Measurements from ENCODE around the gene ZGPAT. TPM values are rescaled to one million over a fixed set of nuclear protein-coding genes. Genes with fewer than 3 reads are reported as not detected.

The ZGPAT gene
- polyA plus RNA-seq, 1 donor from 2014 or later: 60.8 TPM

DNA sequence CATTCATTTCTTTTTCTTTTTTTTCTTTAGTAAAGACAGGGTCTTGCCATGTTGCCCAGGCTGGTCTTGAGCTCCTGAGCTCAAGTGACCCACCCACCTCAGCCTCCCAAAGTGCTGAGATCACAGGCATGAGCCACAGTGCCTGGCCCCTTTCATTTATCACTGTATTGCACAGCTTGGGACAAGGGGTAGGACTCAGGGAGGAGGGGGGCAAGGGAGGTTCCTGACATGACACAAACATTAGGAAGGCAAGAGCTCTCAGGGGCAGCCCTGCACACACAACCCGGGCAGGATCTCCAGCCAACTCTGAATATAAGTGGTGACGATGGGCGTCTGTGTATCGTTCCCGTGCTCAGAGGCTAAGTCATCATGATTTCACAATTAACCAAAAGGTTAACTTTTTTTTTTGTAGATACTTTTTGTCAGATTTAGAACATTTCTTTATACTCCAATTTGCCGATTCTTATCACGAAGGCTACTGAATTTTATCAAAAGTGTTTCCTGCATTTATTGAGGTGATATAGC lies 51.6 kb downstream of the ZGPAT start:
- H3K4me2 ChIP-seq (ENCODE audit: low read length): no peak overlapping the region
- H3F3A ChIP-seq (ENCODE audit: insufficient read depth, low read length, poor library complexity, severe bottlenecking): no peaks in the 10 kb centered on the region
- H2AFZ ChIP-seq (ENCODE audit: low read depth, low read length): no peak overlapping the region
- no peaks in the 10 kb centered on the region for H3K27me3 ChIP-seq (ENCODE audit: insufficient read depth, low read depth, low read length)
- H4K20me1 ChIP-seq (ENCODE audit: insufficient read depth): no peaks in the 10 kb centered on the region
- no peaks in the 10 kb centered on the region for H3K9me3 ChIP-seq (ENCODE audit: low read length)
- no peaks in the 10 kb centered on the region for H3K9me2 ChIP-seq (ENCODE audit: insufficient read depth, low read length)
- H3K79me2 ChIP-seq (replicated peaks; ENCODE audit: insufficient read depth, low read length): no peaks in the 10 kb centered on the region
- H3K36me3 ChIP-seq (ENCODE audit: insufficient read depth, low read length): no peaks in the 10 kb centered on the region
- no peak overlapping the region for H3K4me3 ChIP-seq (ENCODE audit: low read length)
- H3K27ac ChIP-seq (ENCODE audit: low read length): no peak overlapping the region
- TF ChIP-seq SMC3 (conservative IDR thresholded peaks at IDR 0.05; ENCODE audit: poor library complexity) (no peak), EP300 (conservative IDR thresholded peaks at IDR 0.05; ENCODE audit: poor library complexity, severe bottlenecking) (no peak), POLR2AphosphoS5 (IDR thresholded peaks at IDR 0.05) (no peak), MXI1 (conservative IDR thresholded peaks at IDR 0.05; ENCODE audit: poor library complexity, severe bottlenecking) (no peak), RAD21 (conservative IDR thresholded peaks at IDR 0.05) (no peak), TAF1 (IDR thresholded peaks at IDR 0.05; ENCODE audit: low read depth) (no peak), EZH2 (IDR thresholded peaks at IDR 0.05; ENCODE audit: borderline replicate concordance, insufficient read depth, low read length, poor library complexity, severe bottlenecking) (no peak)
- TF ChIP-seq, protein P1, sequence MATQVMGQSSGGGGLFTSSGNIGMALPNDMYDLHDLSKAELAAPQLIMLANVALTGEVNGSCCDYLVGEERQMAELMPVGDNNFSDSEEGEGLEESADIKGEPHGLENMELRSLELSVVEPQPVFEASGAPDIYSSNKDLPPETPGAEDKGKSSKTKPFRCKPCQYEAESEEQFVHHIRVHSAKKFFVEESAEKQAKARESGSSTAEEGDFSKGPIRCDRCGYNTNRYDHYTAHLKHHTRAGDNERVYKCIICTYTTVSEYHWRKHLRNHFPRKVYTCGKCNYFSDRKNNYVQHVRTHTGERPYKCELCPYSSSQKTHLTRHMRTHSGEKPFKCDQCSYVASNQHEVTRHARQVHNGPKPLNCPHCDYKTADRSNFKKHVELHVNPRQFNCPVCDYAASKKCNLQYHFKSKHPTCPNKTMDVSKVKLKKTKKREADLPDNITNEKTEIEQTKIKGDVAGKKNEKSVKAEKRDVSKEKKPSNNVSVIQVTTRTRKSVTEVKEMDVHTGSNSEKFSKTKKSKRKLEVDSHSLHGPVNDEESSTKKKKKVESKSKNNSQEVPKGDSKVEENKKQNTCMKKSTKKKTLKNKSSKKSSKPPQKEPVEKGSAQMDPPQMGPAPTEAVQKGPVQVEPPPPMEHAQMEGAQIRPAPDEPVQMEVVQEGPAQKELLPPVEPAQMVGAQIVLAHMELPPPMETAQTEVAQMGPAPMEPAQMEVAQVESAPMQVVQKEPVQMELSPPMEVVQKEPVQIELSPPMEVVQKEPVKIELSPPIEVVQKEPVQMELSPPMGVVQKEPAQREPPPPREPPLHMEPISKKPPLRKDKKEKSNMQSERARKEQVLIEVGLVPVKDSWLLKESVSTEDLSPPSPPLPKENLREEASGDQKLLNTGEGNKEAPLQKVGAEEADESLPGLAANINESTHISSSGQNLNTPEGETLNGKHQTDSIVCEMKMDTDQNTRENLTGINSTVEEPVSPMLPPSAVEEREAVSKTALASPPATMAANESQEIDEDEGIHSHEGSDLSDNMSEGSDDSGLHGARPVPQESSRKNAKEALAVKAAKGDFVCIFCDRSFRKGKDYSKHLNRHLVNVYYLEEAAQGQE (IDR thresholded peaks at IDR 0.05; ENCODE audit: borderline replicate concordance): no peak
- TF ChIP-seq, protein P2, sequence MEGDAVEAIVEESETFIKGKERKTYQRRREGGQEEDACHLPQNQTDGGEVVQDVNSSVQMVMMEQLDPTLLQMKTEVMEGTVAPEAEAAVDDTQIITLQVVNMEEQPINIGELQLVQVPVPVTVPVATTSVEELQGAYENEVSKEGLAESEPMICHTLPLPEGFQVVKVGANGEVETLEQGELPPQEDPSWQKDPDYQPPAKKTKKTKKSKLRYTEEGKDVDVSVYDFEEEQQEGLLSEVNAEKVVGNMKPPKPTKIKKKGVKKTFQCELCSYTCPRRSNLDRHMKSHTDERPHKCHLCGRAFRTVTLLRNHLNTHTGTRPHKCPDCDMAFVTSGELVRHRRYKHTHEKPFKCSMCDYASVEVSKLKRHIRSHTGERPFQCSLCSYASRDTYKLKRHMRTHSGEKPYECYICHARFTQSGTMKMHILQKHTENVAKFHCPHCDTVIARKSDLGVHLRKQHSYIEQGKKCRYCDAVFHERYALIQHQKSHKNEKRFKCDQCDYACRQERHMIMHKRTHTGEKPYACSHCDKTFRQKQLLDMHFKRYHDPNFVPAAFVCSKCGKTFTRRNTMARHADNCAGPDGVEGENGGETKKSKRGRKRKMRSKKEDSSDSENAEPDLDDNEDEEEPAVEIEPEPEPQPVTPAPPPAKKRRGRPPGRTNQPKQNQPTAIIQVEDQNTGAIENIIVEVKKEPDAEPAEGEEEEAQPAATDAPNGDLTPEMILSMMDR (IDR thresholded peaks at IDR 0.05; ENCODE audit: poor library complexity, severe bottlenecking): no peak
- H3K9ac ChIP-seq (ENCODE audit: low read length): no peak overlapping the region

DNA sequence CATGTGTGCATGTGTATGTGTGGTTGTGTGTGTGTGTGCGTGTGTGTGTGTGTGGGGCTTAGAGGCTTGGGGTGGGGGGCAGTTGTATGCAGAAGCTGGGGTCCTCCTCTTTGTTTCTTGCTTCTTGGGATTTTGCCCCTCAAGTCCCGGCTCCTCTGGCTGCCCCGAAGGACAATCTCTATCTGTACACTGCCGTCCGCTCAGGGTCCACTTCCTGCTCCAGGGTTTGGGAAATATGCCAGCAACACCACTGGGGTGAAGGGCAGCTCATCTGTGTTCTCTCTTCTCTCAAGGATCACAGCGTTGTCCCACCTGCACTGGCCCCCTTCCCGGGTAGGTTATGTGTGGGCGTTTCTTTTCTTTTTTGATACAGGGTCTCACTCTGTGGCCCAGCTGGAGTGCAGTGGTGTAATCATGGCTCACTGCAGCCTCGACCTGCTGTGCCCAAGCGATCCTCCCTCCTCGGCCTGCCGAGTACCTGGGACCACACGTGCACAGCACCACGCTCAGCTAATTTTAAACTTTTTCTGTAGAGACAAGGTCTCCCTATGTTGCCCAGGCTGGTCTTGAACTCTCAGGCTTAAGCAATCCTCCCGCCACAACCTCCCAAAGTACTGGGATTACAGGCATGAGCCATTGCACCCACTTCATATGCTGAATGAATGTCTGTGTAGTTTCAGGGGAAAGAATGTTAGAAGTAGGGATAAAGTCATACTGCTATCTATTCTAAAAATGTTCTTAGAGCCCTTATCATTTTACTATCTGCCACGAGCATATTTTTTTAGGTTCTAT lies 57.4 kb downstream of the ZGPAT start:
- H3K27ac ChIP-seq (ENCODE audit: low read length): no peak overlapping the region
- no peaks in the 10 kb centered on the region for H3K27me3 ChIP-seq (ENCODE audit: insufficient read depth, low read depth, low read length)
- H3K9ac ChIP-seq (ENCODE audit: low read length): no peak overlapping the region
- no peaks in the 10 kb centered on the region for H3K9me3 ChIP-seq (ENCODE audit: low read length)
- H4K20me1 ChIP-seq (ENCODE audit: insufficient read depth): no peaks in the 10 kb centered on the region
- H3K4me2 ChIP-seq (ENCODE audit: low read length): no peak overlapping the region
- H3K4me3 ChIP-seq (ENCODE audit: low read length): no peak overlapping the region
- no peaks in the 10 kb centered on the region for H3K36me3 ChIP-seq (ENCODE audit: insufficient read depth, low read length)
- H3K79me2 ChIP-seq (replicated peaks; ENCODE audit: insufficient read depth, low read length): no peaks in the 10 kb centered on the region
- no peak overlapping the region for H2AFZ ChIP-seq (ENCODE audit: low read depth, low read length)
- no peaks in the 10 kb centered on the region for H3F3A ChIP-seq (ENCODE audit: insufficient read depth, low read length, poor library complexity, severe bottlenecking)
- H3K9me2 ChIP-seq (ENCODE audit: insufficient read depth, low read length): no peaks in the 10 kb centered on the region
- TF ChIP-seq TAF1 (IDR thresholded peaks at IDR 0.05; ENCODE audit: low read depth) (no peak), EZH2 (IDR thresholded peaks at IDR 0.05; ENCODE audit: borderline replicate concordance, insufficient read depth, low read length, poor library complexity, severe bottlenecking) (no peak), POLR2AphosphoS5 (IDR thresholded peaks at IDR 0.05) (no peak), SMC3 (conservative IDR thresholded peaks at IDR 0.05; ENCODE audit: poor library complexity) (no peak), RAD21 (conservative IDR thresholded peaks at IDR 0.05) (no peak), EP300 (conservative IDR thresholded peaks at IDR 0.05; ENCODE audit: poor library complexity, severe bottlenecking) (no peak), MXI1 (conservative IDR thresholded peaks at IDR 0.05; ENCODE audit: poor library complexity, severe bottlenecking) (no peak)
- TF ChIP-seq, protein P2 (IDR thresholded peaks at IDR 0.05; ENCODE audit: poor library complexity, severe bottlenecking): no peak
